ENCODE data around the gene BZW2.
"Not testable (repeated sequence)": the region's sequence is repeated elsewhere in the genome, so short reads cannot be mapped to it uniquely, and the experiment has no call there.

Gene BZW2

DNA sequence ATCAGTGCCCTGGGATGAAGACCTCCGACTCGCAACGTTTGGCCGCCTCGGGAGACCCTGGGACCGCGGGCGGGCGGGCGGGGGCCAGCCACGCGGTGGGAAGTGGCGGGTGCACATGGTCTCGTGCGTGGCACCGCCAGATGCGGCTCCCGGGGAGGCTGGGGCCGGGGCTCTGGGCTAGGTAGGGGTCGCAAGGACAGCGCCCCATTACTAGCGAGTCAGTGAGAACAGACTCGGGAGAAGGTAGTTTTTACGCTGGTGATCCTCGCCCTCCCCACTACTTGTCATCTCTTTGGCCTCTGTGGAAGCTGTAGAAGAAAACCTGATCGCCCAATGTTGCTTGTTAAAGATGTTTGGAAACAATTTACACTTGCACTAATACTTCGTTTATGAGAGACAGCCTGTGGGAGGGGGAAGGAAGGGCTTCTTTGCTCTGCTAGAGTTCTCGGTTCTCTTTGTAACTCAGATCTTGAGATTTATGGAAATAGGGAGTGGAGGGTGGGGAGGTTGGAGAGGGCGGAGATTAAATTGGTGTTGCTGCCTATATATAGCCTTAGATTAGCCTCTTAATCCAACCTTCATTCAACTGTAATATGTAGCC is 591 bp downstream of the BZW2 start:
- no peak for DNase-seq (ENCODE audit: low read depth)

DNA sequence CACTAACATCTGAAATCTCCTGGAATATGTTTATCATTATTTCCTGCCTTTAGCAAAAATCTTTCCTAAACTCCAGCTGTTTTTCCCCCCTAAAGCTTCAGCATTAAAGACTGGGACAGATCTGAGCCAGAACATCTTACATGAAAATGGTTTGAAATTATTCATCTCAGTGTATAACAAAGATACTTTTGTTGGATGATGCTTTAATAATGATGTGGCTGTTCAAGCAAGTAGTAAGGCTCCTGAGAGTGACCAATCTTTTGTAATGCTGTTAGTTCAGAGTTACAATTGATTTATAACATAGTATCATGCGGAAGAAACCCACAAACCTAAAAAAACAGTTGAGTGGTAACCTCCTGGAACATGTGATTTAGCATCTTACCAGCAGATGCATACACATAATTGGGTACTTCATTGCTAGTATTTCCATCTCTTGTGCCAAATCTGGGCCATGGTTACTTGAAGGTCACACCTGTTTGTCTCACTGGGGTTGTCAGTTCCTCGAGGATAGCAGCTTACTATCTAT is 1.5 kb downstream of the BZW2 start:
- DNase-seq (ENCODE audit: low read depth) = no peak

DNA sequence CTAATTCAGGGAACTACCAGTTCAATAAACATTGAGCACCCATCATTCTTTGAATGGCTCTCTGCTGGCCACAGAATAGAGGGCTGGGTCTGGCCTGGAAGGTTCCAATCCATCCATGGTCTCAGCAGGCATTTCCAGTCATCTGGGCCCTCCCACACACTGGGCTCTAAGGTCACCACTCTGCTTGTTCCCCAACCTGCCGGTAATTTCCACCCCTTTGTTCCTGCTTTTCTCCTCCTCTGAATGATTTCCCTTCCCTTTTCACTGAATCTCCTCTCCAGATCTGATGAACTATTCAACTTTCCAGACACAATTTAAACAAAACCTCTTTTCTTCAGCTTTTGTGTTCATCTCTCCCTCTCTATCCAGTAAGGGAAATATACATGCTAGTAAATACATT is 2.6 kb downstream of the BZW2 start:
- DNase-seq (ENCODE audit: low read depth) = no peak

DNA sequence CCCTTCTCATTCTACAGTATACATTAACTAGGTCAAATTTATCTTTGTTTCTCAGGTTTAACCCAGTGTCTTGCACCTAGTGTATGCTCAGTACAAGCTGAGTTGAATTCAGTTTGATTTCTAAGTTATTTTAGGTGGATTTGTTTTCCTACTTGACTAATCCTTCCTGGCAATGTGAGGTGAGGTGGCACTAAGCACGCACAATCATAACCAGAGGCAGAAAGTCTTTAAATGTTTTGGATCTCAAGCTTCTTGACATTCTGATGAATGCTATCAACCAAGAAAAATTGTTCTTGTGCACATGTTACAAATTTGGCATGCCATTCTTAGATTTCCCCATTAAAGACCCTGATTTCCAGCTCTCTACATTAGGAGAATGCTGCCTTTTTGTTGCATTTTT is 3.2 kb downstream of the BZW2 start:
- DNase-seq (ENCODE audit: low read depth) = no peak

DNA sequence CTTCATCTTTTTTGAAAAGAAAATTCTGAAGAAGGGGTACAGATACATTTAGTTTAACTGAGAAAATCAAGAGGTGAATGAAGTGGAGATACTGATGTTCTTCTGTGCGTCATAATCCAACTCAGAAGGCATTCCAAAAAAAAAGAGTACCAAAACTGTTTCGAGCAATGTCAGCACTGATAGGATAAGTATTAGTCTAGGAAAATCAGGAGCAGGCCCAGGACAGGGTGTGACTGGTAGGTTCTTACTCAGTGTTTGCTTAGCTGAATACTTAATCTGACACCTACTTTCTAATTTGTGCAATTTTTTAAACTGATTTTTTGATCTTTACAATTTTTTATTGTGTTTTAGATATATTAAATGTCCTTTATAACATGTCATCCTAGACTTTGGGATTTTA is 4.3 kb downstream of the BZW2 start:
- no peak for DNase-seq (ENCODE audit: low read depth)

DNA sequence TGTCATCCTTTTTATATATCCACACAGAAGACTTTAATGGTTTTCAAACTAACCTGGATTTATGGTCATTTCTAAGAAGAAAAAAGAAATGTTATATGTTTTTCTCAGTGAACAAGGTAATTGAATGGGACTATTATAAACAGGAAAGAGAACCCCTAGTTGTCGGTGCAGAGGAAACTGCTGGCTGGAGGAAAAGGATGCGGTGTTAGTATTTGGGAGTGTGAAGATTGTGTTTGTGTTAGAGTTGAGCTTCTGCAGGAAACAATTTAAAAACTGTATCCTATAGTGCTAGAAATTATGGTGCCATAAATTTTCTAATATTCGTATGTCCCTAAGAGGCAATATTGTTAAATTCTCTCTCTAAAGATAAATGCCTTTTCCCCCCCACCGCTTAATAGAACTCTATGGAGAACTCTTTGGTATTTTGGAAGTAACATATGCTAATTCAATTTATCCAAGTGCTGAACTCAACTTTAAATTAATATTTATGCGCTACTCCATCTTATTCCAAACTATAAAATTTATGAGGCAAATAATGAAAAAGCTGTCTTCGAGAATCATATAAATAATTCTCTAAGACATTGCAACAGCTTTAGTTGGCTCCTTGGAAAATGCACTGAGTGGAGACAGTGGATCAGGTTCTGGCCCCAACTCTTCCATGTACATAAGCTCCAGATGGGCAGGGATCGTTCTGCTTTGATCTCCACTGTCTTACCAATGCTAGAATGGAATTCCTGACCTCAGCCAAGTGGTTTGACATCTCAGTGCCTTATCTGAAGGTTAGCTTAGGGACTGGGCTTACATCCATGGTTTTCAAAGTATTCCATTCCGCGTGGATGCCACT is 5.6 kb downstream of the BZW2 start:
- DNase-seq (ENCODE audit: low read depth) = no peak

DNA sequence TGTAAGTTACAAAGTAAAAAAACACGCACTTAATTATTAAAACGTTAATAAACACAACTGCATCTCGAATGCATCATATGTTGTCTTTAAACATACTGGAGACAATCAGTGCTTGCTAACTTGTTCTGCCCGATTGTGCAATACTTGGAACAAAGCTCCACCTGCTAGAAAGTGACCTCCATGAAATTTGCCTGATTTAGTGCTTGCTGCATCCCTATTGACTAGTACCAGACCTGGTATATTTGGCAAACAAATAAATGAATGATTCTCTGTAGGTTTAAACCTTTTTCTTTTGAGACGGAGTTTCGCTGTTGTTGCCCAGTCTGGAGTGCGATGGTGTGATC is 6.2 kb downstream of the BZW2 start:
- DNase-seq (ENCODE audit: low read depth) = no peak

DNA sequence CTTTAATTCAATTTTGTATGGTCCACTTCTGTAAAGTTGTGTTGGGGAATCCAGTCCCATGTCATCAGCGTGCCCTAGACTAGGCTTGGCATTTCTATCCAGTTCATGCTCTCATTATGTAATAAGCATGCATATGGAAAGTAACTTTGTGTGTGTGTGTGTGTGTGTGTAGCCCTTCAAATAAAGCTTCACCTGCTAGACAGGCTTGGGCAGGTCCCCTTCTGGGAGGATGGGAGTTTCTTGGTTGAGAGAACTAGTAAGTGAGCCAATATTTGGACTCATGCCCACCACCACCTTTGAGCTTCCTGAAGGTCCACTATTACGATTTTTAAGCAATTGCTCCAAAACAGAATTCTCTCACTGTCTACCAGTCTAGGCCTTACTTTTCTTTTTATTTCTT is 6.9 kb downstream of the BZW2 start:
- no peak for DNase-seq (ENCODE audit: low read depth)

DNA sequence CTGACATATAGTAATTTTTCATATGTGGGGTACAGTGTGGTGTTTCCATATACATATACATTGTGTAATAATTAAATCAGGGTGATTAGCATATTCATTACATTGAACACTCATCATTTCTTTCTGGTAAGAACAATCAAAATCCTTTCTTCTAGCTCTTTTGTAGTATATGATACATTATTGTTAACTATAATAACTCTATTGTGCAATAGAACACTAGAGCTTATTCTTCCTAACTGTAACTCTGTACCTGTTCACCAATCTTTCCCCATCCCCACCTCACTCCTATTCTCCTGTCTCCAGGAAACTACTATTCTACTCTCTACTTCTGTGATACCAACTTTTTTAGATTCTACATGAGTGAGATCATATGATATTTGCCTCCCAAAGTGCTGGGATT is 9.4 kb downstream of the BZW2 start:
- no peak for DNase-seq (ENCODE audit: low read depth)

DNA sequence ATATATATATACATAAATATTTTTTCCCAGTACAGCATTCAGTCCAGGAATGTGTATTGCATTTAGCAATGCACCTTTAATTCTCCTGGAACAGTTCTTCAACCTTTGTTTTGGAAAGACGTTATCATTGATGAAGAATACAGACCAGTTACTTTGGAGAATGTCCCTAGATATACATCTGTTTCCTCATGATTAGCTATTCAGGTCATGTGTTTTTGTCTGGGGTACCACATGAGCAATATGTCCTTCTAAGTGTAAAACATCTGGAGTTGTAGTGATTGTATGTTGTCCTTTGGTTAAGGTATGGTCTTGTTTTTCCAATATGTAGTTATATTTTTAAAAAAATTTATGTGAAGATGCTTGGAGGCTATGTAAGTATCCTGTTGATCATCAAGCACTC is 10.2 kb downstream of the BZW2 start:
- no peak for DNase-seq (ENCODE audit: low read depth)

DNA sequence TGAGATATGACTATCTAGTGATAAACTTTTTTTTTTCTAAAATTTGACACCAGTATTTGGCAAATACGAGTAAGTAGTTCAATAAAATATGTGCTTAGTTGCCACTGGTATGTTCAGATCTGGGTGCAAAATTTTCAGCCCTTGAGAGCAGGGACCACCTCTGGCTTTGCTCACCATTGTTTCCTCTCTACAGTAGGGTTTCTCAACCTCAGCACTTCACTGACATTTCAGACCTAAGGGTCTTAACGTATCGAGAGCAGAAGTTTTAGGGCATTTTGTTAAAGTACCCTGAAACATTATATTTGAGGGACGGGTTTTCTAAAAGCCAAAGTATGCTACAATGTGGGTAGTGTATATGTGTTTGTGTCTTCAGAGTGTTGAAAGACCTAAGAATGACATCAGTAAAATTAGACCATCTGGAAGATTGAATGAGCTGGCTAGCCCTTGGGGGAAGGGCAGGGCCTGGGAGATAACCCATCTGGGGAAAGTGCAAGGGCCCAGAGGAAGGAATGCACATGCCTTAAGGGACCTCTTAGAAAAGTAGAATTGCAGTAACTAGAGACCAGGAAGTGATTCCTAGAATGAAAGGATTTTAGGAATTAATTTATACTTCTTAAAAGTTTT is 11.8 kb downstream of the BZW2 start:
- DNase-seq (ENCODE audit: low read depth) = no peak

DNA sequence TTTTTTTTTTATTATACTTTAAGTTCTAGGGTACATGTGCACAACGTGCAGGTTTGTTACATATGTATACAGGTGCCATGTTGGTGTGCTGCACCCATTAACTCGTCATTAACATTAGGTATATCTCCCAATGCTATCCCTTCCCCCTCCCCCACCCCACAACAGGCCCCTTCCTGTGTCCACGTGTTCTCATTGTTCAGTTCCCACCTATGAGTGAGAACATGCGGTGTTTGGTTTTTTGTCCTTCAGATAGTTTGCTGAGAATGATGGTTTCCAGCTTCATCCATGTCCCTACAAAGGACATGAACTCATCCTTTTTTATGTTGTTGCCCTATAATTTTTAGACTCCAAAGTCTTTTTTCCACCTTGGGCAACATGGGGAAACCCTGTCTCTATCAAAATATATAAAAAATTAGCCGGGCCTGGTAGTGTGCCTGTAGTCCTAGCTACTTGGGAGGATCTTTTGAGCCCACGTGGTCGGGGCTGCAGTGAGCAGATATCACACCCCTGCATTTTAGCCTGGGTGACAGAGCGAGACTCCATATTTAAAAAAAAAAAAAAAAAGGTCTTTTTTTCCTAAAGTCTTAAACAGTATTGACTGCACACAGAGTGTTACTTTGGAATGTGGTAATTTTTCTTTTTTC is 14.0 kb downstream of the BZW2 start:
- DNase-seq (ENCODE audit: low read depth) = not testable (repeated sequence)

DNA sequence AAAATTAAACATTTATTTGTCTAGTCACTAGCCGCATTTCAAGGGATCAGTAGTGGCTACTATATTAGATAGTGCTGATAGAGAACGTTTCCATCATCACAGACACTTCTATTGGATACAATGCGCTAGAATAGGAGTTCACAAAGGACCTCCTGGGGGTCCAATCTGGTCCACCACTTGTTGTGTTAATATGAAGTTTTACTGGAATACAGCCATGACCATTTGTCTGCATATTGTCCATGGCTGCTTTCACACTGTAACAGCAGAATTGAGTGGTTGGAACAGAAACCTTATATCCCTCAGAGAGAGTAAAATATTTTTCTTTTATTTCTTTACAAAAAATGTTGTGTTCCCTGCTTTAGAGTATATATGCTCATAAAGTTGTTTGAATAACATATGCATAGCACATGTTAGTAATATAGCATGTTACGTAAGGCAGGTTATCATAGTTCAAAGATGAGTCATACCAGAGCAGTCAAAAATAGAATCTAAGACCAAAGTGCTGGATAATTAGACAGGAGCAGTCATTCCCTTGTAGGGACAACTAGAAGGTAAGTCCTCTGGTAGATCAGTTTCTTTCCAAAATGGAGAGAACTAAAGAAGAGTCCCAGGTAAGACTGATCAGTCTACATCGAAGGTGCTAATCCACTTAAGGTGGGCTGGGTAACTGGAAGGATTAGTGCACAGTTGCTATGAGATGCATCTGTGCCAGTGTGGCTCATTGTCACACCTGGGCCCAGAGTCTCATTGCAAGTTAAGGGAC is 14.9 kb downstream of the BZW2 start:
- no peak for DNase-seq (ENCODE audit: low read depth)

DNA sequence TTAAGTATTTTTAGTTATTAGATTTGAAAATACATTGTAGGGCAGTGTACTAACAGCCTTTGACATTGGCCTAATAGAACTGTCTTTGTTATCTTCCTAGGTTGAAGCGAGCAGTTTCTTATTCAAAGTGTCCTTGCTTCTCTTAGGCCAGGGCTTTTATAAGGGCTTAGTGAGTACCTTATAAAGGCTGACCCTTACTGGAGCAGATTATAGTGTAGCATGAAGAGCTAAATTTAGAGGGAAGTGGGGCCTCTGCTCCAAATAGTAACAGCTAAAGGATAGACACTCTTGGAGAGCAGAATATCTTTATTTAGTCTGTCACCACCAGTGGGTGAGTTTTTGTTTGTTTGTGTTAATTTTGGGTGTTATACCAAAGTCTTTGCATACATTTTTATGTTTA is 15.9 kb downstream of the BZW2 start:
- no peak for DNase-seq (ENCODE audit: low read depth)

DNA sequence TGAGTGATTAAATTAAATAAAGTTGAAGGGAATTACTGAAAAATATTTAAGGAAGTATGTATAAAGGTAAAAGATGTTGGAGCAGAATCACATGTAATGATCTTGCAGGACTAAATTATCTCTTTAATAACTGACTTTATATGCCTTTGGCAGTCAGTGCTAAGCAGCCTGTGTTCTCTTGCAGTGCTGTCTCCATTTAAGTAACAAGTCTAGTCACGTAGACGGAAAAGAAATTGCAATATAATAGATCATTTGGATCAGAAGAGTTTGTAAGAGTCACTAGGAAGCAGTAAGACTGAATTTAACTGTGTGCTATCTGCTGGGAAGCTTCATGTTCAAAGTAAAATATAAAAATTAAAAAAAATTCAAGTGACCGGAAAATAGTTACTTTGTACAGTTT is 21.4 kb downstream of the BZW2 start:
- no peak for DNase-seq (ENCODE audit: low read depth)

DNA sequence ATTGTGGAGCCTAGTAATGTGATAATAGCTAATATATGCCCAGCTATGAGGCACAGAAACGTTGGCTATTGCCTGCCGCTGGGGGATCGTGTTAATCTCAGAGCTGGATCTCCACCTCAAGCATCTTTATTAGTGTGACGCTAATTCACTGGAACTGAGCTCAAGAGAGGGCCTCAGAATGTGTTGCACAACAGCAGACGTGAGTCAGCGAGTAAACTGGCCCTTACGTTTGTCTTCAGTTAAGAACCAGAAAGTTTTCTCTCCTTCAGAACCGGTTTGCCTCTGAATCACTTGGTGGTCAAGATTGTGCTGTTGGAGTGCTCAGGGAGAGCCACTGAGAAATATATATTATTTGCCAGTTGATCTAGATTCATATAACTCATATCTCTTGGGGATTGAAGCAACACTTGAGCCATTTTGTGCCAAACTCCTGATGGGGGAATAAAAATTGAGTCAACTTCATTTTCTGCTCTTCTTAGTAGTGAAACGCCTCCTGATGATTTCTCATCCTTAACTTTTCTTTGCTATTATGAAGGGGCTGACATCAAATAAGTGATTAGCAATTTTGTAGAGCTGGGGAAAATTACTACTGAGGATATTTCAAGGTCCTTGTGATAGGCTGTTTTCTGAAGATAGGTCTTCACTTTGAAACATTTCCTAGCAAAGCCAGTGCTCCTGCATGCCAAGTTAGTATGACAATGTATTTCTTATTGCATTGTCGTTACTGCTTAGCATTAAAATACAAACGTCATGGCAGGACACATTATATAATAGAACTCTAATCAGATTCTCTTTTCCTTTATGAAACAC is 22.3 kb downstream of the BZW2 start:
- DNase-seq (ENCODE audit: low read depth) = no peak

DNA sequence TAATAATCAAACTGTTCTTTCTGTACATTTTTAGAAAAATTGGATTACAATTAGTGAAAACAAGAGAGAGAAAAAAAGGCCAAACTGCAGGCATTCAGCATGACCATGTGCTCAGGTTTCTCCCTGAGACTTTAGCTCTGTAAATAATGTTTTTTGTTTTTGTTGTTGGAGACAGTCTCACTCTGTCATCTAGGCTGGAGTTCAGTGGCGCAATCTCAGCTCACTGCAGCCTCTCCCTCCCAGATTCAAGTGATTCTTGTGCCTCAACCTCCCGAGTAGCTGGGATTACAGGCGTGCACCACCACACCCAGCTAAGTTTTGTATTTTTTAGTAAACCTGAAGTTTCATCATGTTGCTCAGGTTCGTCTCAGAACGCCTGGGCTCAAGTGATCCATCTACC is 23.0 kb downstream of the BZW2 start:
- DNase-seq (ENCODE audit: low read depth) = no peak

DNA sequence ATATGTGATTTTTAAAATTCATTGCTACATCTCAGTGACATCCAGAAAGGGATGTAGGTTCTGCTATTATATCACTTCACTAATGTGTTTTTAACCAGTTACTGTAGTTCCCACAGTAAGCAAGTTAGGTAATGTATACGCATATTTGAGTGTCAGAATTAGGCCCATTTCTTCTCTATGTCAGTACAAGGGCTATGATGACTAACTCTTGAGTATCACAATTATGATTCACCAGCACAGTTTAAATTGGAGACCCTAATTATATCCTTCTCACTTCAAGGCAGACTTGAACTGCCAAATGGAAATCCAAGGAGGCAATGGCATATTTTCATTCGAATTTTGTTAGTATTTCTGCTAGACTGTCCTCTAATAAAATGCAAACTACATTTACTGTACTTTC is 23.6 kb downstream of the BZW2 start:
- DNase-seq (ENCODE audit: low read depth) = no peak

DNA sequence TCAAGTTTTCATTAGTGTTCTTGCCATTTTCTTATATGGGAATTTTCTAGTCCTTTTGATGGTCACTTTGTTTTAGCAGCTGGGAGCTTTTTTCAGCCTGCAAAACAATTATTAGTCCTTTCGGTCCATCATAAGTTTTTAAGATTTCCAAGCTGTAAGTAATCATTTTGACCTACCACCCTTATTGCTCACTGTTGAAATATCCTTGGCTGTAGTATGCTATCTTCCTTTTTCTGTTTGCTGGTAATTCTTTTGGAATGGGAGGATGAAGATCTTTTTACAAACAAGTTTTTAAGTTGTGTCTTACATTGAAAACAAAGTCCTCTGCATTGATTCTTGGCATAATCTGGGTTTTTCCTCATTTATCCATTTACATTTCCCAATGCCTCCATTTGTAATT is 24.0 kb downstream of the BZW2 start:
- DNase-seq (ENCODE audit: low read depth) = no peak

DNA sequence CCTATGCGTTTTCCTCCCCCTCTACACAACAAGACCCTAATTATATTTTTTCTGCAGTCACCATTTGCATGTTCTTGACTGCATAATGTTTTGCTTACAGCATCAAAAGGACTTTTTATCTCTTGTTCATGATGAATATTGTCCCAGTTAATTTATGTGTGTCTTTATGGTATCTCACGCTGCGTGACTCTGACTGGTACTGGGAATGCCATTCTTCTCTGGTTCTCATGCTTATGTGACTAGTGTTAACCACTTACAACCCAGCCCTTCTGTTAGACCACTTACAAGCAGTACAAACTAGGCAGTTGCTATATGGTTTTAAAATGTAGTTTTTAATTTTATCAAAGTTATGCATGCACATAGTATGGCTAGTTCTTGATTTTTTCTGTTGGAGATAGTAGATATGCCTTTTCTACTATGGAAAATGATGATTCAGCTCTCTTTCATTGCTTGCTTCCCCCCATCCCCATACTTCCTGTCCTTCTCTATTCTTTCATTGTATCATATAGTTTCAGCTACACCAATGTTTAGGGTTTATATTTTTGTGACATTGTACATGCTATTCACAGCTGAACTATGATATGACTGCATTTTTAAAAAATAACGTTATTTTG is 24.9 kb downstream of the BZW2 start:
- DNase-seq (ENCODE audit: low read depth) = no peak

DNA sequence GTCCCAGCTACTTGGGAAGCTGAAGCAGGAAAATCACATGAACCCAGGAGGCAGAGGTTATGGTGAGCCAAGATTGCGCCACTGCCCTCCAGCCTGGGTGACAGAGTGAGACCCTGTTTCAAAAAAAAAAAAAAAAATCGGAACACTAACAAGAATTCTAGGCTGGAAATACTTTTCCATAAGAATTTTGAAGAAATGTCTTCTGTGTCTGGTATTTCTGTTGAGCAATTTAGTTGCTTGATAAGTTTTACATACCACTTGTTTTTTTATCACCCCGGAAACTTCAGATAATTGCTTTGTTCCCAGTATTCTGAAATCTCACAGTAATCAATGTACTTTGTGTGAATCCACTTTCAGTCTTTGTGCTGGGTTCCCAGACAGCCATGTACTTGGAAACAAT is 25.8 kb downstream of the BZW2 start:
- no peak for DNase-seq (ENCODE audit: low read depth)

Data from stimulated activated CD8-positive, alpha-beta memory T cell treated with anti-CD3 and anti-CD28 coated beads, Interleukin-15, amount 100 ng/mL, for 1 hour (primary cell).